HG02981 (cell line): ENCODE measurements around the gene TSPYL1.
"Not testable (repeated sequence)": the region's sequence is repeated elsewhere in the genome, so short reads cannot be mapped to it uniquely, and the experiment has no call there.

ENCODE experiments used
- ATAC-seq: cut with Tn5 transposase; IDR thresholded peaks from one replicate; pipeline ENCODE4 v1.9.1; 2021; ENCODE audit warnings: mild to moderate bottlenecking, moderate library complexity; ENCODE audit not compliant: unreplicated experiment

The TSPYL1 gene

GRCh38 chr6:116279232-116280160, at the start of gene TSPYL1:
TSS of gene TSPYL1 (minus strand) at chr6:116279930. CDS start at chr6:116279830, 100 bp downstream.
- ATAC-seq: peak; percentile 95

- no peak for ATAC-seq
Observed at GRCh38 chr6:116329156-116329555, 49.4 kb upstream of the TSPYL1 start.

- no peak for ATAC-seq
Observed at GRCh38 chr6:116328528-116328903, 48.8 kb upstream of the TSPYL1 start.

- no peak for ATAC-seq
Observed at GRCh38 chr6:116327803-116328527, 48.2 kb upstream of the TSPYL1 start.

GRCh38 chr6:116326996-116327395, 47.3 kb upstream of the TSPYL1 start:
- no peak for ATAC-seq

GRCh38 chr6:116326181-116326671, 46.5 kb upstream of the TSPYL1 start:
- ATAC-seq: no peak

GRCh38 chr6:116325634-116326132, 46.0 kb upstream of the TSPYL1 start:
- ATAC-seq: not testable (repeated sequence)

- ATAC-seq: no peak
Observed at GRCh38 chr6:116323863-116324262, 44.1 kb upstream of the TSPYL1 start.

- not testable (repeated sequence) for ATAC-seq
Observed at GRCh38 chr6:116321933-116322332, 42.2 kb upstream of the TSPYL1 start.

GRCh38 chr6:116316772-116317467, 37.2 kb upstream of the TSPYL1 start:
- ATAC-seq: no peak

GRCh38 chr6:116314878-116315277, 35.1 kb upstream of the TSPYL1 start:
- ATAC-seq: no peak

GRCh38 chr6:116314218-116314617, 34.5 kb upstream of the TSPYL1 start:
- no peak for ATAC-seq

GRCh38 chr6:116313101-116313776, 33.5 kb upstream of the TSPYL1 start:
- no peak for ATAC-seq

- ATAC-seq: no peak
Observed at GRCh38 chr6:116309657-116310056, 29.9 kb upstream of the TSPYL1 start.

- ATAC-seq: no peak
Observed at GRCh38 chr6:116309001-116309400, 29.3 kb upstream of the TSPYL1 start.

GRCh38 chr6:116307633-116308032, 27.9 kb upstream of the TSPYL1 start:
- ATAC-seq: no peak

- ATAC-seq: no peak
Observed at GRCh38 chr6:116307001-116307400, 27.3 kb upstream of the TSPYL1 start.

GRCh38 chr6:116304538-116305097, 24.9 kb upstream of the TSPYL1 start:
- no peak for ATAC-seq

GRCh38 chr6:116301104-116301503, 21.4 kb upstream of the TSPYL1 start:
- no peak for ATAC-seq

- no peak for ATAC-seq
Observed at GRCh38 chr6:116300566-116300965, 20.8 kb upstream of the TSPYL1 start.
